HepG2 (cell line): ENCODE measurements around the gene ANKRD37. TPM values are rescaled to one million over a fixed set of nuclear protein-coding genes. Genes with fewer than 3 reads are reported as not detected.

ENCODE experiments used
- ARNTL ChIP-seq: sonication (generic); formaldehyde crosslinking; IDR thresholded peaks from 2 replicates; pipeline ENCODE4 v1.4.0; 2020; ENCODE audit warnings: mild to moderate bottlenecking, missing genetic modification reagents
- HOXA3 ChIP-seq: sonication (generic); formaldehyde crosslinking; IDR thresholded peaks from 2 replicates; pipeline ENCODE4 v1.5.0; 2020; ENCODE audit warnings: missing genetic modification reagents
- JARID2 ChIP-seq: sonication (generic); formaldehyde crosslinking; IDR thresholded peaks from 2 replicates; pipeline ENCODE4 v1.8.1; 2023; ENCODE audit warnings: missing genetic modification reagents, inconsistent platforms; ENCODE audit not compliant: insufficient replicate concordance
- KDM1A ChIP-seq: IDR thresholded peaks from 2 replicates; pipeline ENCODE4 v1.6.1; 2016; ENCODE audit warnings: missing compliant biosample characterization
- KDM6A ChIP-seq: IDR thresholded peaks from 2 replicates; pipeline ENCODE4 v1.6.1; 2016; ENCODE audit warnings: low read depth
- NFE2L2 ChIP-seq: fragments of 150-350 bp; IDR thresholded peaks from 2 replicates; pipeline ENCODE4 v1.6.1; 2014; ENCODE audit warnings: low read length
- RBFOX2 ChIP-seq: fragments of 200-400 bp; formaldehyde crosslinking; IDR thresholded peaks from 2 replicates; pipeline ENCODE4 v1.6.1; 2017; ENCODE audit warnings: low read depth, mild to moderate bottlenecking, low read length
- SRSF4 ChIP-seq: fragments of 200-400 bp; formaldehyde crosslinking; IDR thresholded peaks from one replicate; pipeline ENCODE4 v1.6.1; 2018; ENCODE audit warnings: mild to moderate bottlenecking, low read depth, low read length, moderate library complexity; ENCODE audit not compliant: poor library complexity, severe bottlenecking
- SRY ChIP-seq: sonication (generic); formaldehyde crosslinking; IDR thresholded peaks from 2 replicates; pipeline ENCODE4 v1.8.0; 2022; ENCODE audit warnings: mild to moderate bottlenecking, missing genetic modification reagents
- SSRP1 ChIP-seq: IDR thresholded peaks from 2 replicates; pipeline ENCODE4 v1.6.1; 2016; ENCODE audit warnings: control low read depth
- TEAD2 ChIP-seq: sonication (generic); formaldehyde crosslinking; IDR thresholded peaks from 2 replicates; pipeline ENCODE4 v1.9.0; 2021; ENCODE audit warnings: missing genetic modification reagents
- TSC22D2 ChIP-seq: sonication (generic); formaldehyde crosslinking; IDR thresholded peaks from 2 replicates; pipeline ENCODE4 v1.5.1; 2020; ENCODE audit warnings: missing genetic modification reagents, mild to moderate bottlenecking, borderline replicate concordance
- ZBED4 ChIP-seq: sonication (generic); formaldehyde crosslinking; IDR thresholded peaks from 2 replicates; pipeline ENCODE4 v1.4.0; 2020; ENCODE audit warnings: missing genetic modification reagents, borderline replicate concordance
- ZBTB2 ChIP-seq: sonication (generic); formaldehyde crosslinking; IDR thresholded peaks from 2 replicates; pipeline ENCODE4 v1.8.0; 2022; ENCODE audit warnings: low read depth, missing genetic modification reagents
- ZNF121 ChIP-seq: sonication (generic); formaldehyde crosslinking; IDR thresholded peaks from 2 replicates; pipeline ENCODE4 v1.5.0; 2020; ENCODE audit warnings: mild to moderate bottlenecking, missing genetic modification reagents
- ZNF331 ChIP-seq: sonication (generic); formaldehyde crosslinking; IDR thresholded peaks from 2 replicates; pipeline ENCODE4 v1.4.0; 2020; ENCODE audit warnings: missing genetic modification reagents
- ZNF343 ChIP-seq: sonication (generic); formaldehyde crosslinking; IDR thresholded peaks from 2 replicates; pipeline ENCODE4 v1.4.0; 2020; ENCODE audit warnings: mild to moderate bottlenecking, missing genetic modification reagents
- ZNF432 ChIP-seq: sonication (generic); formaldehyde crosslinking; IDR thresholded peaks from 2 replicates; pipeline ENCODE4 v1.5.0; 2020; ENCODE audit warnings: missing genetic modification reagents, mild to moderate bottlenecking, borderline replicate concordance
- ZNF441 ChIP-seq: sonication (generic); formaldehyde crosslinking; IDR thresholded peaks from 2 replicates; pipeline ENCODE4 v1.7.0; 2021; ENCODE audit warnings: missing genetic modification reagents, borderline replicate concordance
- ZNF484 ChIP-seq: sonication (generic); formaldehyde crosslinking; IDR thresholded peaks from 2 replicates; pipeline ENCODE4 v1.5.1; 2020; ENCODE audit warnings: mild to moderate bottlenecking, low read depth, missing genetic modification reagents, borderline replicate concordance
- ZNF644 ChIP-seq: IDR thresholded peaks from 2 replicates; pipeline ENCODE4 v1.6.1; 2016; ENCODE audit warnings: low read depth
- polyA plus RNA-seq, 8 experiments: library from polyadenylated mRNA; depleted of rRNA in 3 of 8; stranded (reverse) in 7 of 8; unstranded in 1 of 8; fragments of >200 nt; fragmentation: Illumina TruSeq in 4 of 8; extraction: Trizol in 4 of 8; gene quantifications; 2 replicates each; pipeline versions ENCODE4 v1.2.1 to v1.2.3, GENCODE V29; 2011 to 2016; ENCODE audit warnings: low read depth in 4 of 8, missing spikeins in 1 of 8, mixed read lengths in 1 of 8; ENCODE audit not compliant: insufficient read depth in 1 of 8
- total RNA-seq, 5 experiments: library from RNA; depleted of rRNA; stranded (reverse); fragments of >200 nt; fragmentation: Illumina TruSeq; extraction: Trizol; gene quantifications; 2 replicates each; pipeline ENCODE4 v1.2.3, GENCODE V29; 2016; ENCODE audit warnings: low read depth in 1 of 5
- TF ChIP-seq, protein P1 (sequence below): sonication (generic); formaldehyde crosslinking; IDR thresholded peaks from 2 replicates; pipeline ENCODE4 v1.8.0; 2022; ENCODE audit warnings: missing genetic modification reagents, mild to moderate bottlenecking, moderate library complexity, borderline replicate concordance
- TF ChIP-seq, protein P2 (sequence below): sonication (generic); formaldehyde crosslinking; IDR thresholded peaks from 2 replicates; pipeline ENCODE4 v1.5.0; 2020; ENCODE audit warnings: missing genetic modification reagents

ANKRD37 gene
- total and polyA plus RNA-seq, 2 of the 13 experiments (the other 11 are each of a cell fraction or from before 2014, with no cell fraction given): 2.2 to 51.4 TPM

DNA sequence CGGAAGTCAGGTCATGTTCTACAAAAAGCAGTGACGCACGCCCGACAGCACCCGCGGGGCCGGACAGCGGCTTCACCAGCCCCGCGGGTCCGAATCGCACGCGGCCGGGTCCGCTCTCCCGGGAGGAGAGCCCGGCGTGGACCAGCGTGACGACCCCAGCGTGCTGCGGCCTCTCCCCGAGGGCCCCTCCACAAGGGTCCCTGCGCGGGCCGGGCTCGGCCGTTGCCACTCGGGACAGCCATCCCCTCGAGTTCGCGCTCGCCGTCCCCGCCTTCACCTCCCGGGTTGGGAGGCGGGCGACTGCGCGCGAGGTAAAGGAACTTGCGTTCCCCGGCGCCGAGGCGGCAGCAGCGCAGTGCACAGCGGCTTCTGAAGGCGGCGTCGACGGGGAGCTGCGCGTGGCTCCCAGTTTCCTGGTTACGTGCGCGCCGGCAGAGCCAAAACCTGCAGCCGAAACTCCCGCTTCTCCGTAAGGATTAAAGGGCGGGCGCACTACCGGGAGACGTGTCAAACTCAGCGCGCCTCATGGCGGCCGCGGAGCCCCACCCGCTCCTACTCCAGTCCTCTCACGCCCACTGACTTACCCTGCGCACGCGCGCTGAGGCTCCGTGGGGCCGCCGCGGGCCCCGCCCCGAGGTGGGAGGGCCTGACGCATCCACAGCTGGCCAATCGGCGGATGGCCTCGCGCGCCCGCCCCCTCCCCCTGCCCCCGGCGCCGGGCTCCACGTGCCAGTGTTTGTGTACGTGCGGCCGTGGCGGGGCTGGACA is 501 bp upstream of the ANKRD37 start (continued):
- peak; percentile 72 for TF ChIP-seq ZNF121 (CRISPR knock-in tag)
- TF ChIP-seq JARID2: no peak
- no peak for TF ChIP-seq ZNF644 (CRISPR knock-in tag)
- no peak for TF ChIP-seq NFE2L2
- peak; percentile 79; the same call in 1 of the 2 replicates for TF ChIP-seq TSC22D2 (CRISPR knock-in tag)
- no peak for TF ChIP-seq SRSF4
- TF ChIP-seq ZBTB2 (CRISPR knock-in tag): peak; percentile 78
- peak; percentile 78 for TF ChIP-seq ZNF343 (CRISPR knock-in tag)
- TF ChIP-seq ZNF432 (CRISPR knock-in tag): no peak
- TF ChIP-seq, protein P1, sequence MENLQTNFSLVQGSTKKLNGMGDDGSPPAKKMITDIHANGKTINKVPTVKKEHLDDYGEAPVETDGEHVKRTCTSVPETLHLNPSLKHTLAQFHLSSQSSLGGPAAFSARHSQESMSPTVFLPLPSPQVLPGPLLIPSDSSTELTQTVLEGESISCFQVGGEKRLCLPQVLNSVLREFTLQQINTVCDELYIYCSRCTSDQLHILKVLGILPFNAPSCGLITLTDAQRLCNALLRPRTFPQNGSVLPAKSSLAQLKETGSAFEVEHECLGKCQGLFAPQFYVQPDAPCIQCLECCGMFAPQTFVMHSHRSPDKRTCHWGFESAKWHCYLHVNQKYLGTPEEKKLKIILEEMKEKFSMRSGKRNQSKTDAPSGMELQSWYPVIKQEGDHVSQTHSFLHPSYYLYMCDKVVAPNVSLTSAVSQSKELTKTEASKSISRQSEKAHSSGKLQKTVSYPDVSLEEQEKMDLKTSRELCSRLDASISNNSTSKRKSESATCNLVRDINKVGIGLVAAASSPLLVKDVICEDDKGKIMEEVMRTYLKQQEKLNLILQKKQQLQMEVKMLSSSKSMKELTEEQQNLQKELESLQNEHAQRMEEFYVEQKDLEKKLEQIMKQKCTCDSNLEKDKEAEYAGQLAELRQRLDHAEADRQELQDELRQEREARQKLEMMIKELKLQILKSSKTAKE (CRISPR knock-in tag): no peak; the same call in 1 of the 2 replicates
- peak; percentile 96 for TF ChIP-seq RBFOX2
- TF ChIP-seq, protein P2, sequence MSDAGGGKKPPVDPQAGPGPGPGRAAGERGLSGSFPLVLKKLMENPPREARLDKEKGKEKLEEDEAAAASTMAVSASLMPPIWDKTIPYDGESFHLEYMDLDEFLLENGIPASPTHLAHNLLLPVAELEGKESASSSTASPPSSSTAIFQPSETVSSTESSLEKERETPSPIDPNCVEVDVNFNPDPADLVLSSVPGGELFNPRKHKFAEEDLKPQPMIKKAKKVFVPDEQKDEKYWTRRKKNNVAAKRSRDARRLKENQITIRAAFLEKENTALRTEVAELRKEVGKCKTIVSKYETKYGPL (CRISPR knock-in tag): peak; percentile 62; the same call in 1 of the 2 replicates
- no peak; the same call in 1 of the 2 replicates for TF ChIP-seq ZNF331 (CRISPR knock-in tag)
- peak; percentile 43; the same call in 1 of the 2 replicates for TF ChIP-seq ZBED4
- TF ChIP-seq KDM6A (CRISPR knock-in tag): 0 out of 2 replicates have a peak, but pooled peaks have one; percentile 11
- peak; percentile 98 for TF ChIP-seq ARNTL
- TF ChIP-seq SSRP1: no peak
- TF ChIP-seq KDM1A (CRISPR knock-in tag): no peak
- TF ChIP-seq ZNF484: peak; percentile 77; the same call in 1 of the 2 replicates
- peak; percentile 98 for TF ChIP-seq HOXA3 (CRISPR knock-in tag)
- peak; percentile 98 for TF ChIP-seq SRY (CRISPR knock-in tag)
- no peak for TF ChIP-seq TEAD2 (CRISPR knock-in tag)
- TF ChIP-seq ZNF441 (CRISPR knock-in tag): no peak
